Measurements from ENCODE around the gene LEFTY1. TPM values are rescaled to one million over a fixed set of nuclear protein-coding genes. Genes with fewer than 3 reads are reported as not detected.

The LEFTY1 gene
- total RNA-seq, 1 donor from 2014 or later = 0.99 TPM

DNA sequence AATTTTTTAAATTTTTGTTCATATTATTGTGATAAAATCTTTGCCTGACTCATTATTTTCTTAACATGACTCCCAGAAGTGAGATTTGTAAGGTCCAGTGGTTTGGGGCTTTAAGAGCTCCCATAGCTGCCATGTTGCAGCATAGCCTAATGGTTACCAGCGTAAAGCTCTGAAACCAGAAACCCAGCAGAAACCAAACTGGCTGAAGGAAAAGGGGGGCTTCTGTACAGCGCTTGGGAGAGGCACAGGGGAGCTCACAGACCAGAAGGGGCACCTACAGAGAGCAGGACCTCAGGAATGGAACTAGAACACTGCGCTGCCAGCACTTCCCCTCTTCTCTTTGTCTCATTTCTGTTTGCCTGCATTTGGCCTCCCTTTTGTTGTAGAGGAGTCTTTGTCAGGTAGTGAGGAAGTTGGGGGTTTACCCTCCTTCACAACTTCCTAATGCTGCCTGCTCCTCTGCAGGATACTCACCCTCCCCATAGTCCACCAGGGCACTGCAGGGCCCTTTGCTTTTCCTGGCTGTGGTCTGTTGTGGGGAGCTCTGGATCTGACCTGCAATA, 37.7 kb upstream of the LEFTY1 start:
- Mint-ChIP-seq H3K4me1 (ENCODE audit: low read depth) (peaks cover 20% of the 10 kb centered on the region), H3K4me3 (ENCODE audit: unreplicated experiment) (no peak overlapping the region), H3K36me3 (ENCODE audit: low read depth) (no peaks in the 10 kb centered on the region), H3K9me3 (ENCODE audit: low read depth) (no peaks in the 10 kb centered on the region), H3K27me3 (ENCODE audit: low read depth) (no peaks in the 10 kb centered on the region), H3K27ac (ENCODE audit: unreplicated experiment) (no peak overlapping the region)
- TF ChIP-seq, protein P1, sequence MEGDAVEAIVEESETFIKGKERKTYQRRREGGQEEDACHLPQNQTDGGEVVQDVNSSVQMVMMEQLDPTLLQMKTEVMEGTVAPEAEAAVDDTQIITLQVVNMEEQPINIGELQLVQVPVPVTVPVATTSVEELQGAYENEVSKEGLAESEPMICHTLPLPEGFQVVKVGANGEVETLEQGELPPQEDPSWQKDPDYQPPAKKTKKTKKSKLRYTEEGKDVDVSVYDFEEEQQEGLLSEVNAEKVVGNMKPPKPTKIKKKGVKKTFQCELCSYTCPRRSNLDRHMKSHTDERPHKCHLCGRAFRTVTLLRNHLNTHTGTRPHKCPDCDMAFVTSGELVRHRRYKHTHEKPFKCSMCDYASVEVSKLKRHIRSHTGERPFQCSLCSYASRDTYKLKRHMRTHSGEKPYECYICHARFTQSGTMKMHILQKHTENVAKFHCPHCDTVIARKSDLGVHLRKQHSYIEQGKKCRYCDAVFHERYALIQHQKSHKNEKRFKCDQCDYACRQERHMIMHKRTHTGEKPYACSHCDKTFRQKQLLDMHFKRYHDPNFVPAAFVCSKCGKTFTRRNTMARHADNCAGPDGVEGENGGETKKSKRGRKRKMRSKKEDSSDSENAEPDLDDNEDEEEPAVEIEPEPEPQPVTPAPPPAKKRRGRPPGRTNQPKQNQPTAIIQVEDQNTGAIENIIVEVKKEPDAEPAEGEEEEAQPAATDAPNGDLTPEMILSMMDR (IDR thresholded peaks at IDR 0.05) = no peak
- DNase-seq (ENCODE audit: low spot score) = no peak

DNA sequence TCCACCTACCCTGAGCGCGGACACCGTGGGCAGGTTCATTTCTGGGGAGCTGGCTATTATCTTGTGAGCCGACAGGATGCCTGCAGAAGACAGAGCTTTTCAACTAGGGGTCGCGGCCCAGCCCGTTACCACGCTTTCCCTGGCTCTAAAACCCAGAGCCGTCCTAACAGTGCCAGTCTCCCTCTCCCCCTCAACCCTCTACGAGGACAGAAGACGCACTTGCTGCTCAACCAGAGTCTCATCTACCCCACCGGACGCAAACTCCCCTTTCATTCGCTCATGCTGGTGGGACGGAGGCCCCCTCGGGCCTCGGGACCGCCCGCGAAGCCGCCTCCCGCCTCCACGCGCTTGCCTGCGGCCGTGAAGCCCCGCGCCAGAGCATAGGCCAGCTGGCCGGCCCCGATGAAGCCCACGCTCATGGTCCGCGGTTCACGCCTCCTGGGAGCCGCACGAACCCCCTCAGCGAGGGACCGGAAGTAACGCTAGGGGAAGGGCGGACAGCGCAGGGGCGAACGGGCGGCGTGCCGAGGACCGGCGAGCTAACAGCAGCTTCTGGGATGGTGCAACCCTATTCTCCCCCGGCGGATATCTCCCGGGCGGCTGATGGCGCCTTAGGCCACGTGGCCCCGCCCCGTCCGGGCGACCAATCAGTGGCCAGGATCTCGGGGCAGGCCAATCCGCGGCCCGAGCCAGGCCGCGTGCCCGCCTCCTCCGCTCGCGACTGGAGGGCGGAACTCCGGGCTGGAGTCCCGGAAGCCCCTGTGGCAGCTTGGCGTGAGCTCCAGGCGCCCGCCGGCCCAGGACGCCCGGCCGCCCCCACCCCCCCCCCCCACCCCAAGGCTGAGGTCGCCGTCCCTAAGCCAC, 35.0 kb upstream of the LEFTY1 start, which contains the start of gene PYCR2:
Gene PYCR2 (minus strand): TSS at position 559 of the 864 bp plus-strand sequence. CDS start 140 bp downstream, at position 419.
- peak within 1 kb of the TSS; percentile 91 for H3K4me3 Mint-ChIP-seq (ENCODE audit: unreplicated experiment)
- peak within 1 kb of the TSS; percentile 91 for H3K27ac Mint-ChIP-seq (ENCODE audit: unreplicated experiment)
- peaks cover 2% of the 10 kb centered on the region for H3K36me3 Mint-ChIP-seq (ENCODE audit: low read depth)
- H3K4me1 Mint-ChIP-seq (ENCODE audit: low read depth) = peaks cover 38% of the 10 kb centered on the region
- TF ChIP-seq, protein P1 (IDR thresholded peaks at IDR 0.05) = peak; percentile 18
- no peaks in the 10 kb centered on the region for H3K27me3 Mint-ChIP-seq (ENCODE audit: low read depth)
- no peaks in the 10 kb centered on the region for H3K9me3 Mint-ChIP-seq (ENCODE audit: low read depth)
- DNase-seq (ENCODE audit: low spot score) = no peak

DNA sequence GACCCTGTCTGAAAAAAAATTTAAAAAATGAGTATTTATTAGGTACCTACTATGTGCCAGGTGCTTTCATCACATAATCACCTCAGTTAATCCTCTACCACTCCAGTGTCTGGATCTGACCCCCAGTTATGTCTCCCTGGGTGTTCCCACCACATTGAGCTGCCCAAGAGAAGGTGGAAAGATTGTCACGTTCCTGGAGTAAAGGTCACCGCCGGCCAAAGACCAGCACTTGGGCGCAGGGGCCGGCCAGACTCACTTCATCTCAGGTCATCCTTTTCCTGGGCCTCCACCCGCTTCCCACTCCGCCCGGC, 34.4 kb upstream of the LEFTY1 start:
- peaks cover 39% of the 10 kb centered on the region for H3K4me1 Mint-ChIP-seq (ENCODE audit: low read depth)
- peaks cover 3% of the 10 kb centered on the region for H3K36me3 Mint-ChIP-seq (ENCODE audit: low read depth)
- no peak for DNase-seq (ENCODE audit: low spot score)
- H3K27me3 Mint-ChIP-seq (ENCODE audit: low read depth) = no peaks in the 10 kb centered on the region
- peak overlapping the region; percentile 91 for H3K4me3 Mint-ChIP-seq (ENCODE audit: unreplicated experiment)
- TF ChIP-seq, protein P1 (IDR thresholded peaks at IDR 0.05) = no peak
- no peaks in the 10 kb centered on the region for H3K9me3 Mint-ChIP-seq (ENCODE audit: low read depth)
- H3K27ac Mint-ChIP-seq (ENCODE audit: unreplicated experiment) = peak overlapping the region; percentile 91

DNA sequence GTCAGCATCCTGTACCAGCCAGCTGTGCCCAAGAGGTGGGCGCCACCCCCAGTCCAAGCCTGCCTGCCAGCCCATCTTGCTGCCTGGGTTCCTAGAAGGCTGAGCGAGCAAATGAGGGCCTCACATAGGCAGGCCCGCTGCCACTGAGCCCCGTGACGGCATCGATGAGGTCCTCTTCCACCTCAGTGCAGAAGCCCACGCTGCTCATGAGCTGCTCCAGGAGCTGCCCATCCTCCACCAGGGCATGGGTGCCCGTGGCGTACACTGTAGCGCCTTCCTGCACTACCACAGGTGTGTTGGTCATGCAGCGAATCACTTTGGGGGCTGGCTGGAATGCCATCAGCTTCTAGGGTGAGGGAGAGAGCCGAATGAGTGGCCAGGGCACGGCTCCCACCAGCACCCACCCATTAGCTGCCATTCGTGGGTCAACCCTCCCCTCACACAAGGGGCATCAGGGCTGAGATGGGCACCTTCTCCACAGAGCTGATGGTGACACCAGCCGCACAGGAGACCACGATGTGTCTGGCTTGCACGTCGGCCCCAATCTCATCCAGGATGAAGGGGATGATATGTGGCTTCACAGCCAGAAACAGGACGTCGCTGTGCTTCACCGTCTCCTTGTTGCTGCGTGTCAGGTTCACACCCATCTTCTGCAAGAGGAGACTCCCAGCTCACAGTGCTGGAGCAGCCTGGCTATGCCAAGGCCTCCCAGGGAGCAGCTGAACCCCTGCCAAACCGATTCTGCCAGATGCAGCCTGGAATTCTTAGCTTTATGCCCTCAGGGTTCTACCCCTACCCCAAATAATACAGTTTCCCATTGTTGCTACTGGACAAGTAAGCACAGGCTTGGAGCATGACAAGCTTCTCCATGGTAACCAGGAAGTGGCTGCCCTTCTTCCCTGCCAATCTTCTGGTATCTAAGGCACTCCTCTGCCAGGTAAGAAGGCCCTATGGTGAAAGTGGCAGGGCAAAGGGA, 33.1 kb upstream of the LEFTY1 start:
- DNase-seq (ENCODE audit: low spot score) = no peak
- H3K27ac Mint-ChIP-seq (ENCODE audit: unreplicated experiment) = no peak overlapping the region
- no peaks in the 10 kb centered on the region for H3K27me3 Mint-ChIP-seq (ENCODE audit: low read depth)
- H3K4me3 Mint-ChIP-seq (ENCODE audit: unreplicated experiment) = no peak overlapping the region
- H3K9me3 Mint-ChIP-seq (ENCODE audit: low read depth) = no peaks in the 10 kb centered on the region
- peaks cover 5% of the 10 kb centered on the region for H3K36me3 Mint-ChIP-seq (ENCODE audit: low read depth)
- TF ChIP-seq, protein P1 (IDR thresholded peaks at IDR 0.05) = no peak
- H3K4me1 Mint-ChIP-seq (ENCODE audit: low read depth) = peaks cover 46% of the 10 kb centered on the region

DNA sequence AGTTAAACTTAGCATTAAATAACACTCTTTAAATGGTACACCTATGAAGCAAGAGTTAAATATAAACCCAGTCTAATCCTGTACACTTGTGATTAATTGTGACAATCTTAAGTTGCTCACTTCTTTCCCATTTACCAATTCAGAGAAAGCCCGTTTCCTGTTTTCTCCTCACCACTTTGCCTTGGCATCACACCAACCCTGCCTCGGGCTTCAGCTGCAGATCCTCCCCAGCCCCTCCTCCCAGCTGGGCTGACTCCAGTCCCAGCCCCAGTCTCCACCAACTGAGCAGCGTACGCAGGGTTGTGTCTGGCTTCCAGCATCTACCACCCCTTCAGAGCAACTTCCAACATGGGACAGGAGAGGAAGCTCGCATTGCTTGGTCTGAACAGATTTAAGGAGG, 31.0 kb upstream of the LEFTY1 start:
- peak overlapping the region; percentile 63 for H3K27ac Mint-ChIP-seq (ENCODE audit: unreplicated experiment)
- no peaks in the 10 kb centered on the region for H3K9me3 Mint-ChIP-seq (ENCODE audit: low read depth)
- H3K36me3 Mint-ChIP-seq (ENCODE audit: low read depth) = peaks cover 7% of the 10 kb centered on the region
- no peaks in the 10 kb centered on the region for H3K27me3 Mint-ChIP-seq (ENCODE audit: low read depth)
- H3K4me1 Mint-ChIP-seq (ENCODE audit: low read depth) = peaks cover 41% of the 10 kb centered on the region
- no peak for DNase-seq (ENCODE audit: low spot score)
- no peak overlapping the region for H3K4me3 Mint-ChIP-seq (ENCODE audit: unreplicated experiment)
- TF ChIP-seq, protein P1 (IDR thresholded peaks at IDR 0.05) = no peak

Measured in chondrocyte (in vitro differentiated cells).